GM18499 (cell line): ENCODE measurements around the gene ALG14.
"Not testable (repeated sequence)": the region's sequence is repeated elsewhere in the genome, so short reads cannot be mapped to it uniquely, and the experiment has no call there.

Experiments used
- ATAC-seq: cut with Tn5 transposase; IDR thresholded peaks from one replicate; pipeline ENCODE4 v1.9.1; 2021; ENCODE audit warnings: moderate number of reproducible peaks; ENCODE audit not compliant: insufficient read depth, unreplicated experiment

ALG14 gene

DNA sequence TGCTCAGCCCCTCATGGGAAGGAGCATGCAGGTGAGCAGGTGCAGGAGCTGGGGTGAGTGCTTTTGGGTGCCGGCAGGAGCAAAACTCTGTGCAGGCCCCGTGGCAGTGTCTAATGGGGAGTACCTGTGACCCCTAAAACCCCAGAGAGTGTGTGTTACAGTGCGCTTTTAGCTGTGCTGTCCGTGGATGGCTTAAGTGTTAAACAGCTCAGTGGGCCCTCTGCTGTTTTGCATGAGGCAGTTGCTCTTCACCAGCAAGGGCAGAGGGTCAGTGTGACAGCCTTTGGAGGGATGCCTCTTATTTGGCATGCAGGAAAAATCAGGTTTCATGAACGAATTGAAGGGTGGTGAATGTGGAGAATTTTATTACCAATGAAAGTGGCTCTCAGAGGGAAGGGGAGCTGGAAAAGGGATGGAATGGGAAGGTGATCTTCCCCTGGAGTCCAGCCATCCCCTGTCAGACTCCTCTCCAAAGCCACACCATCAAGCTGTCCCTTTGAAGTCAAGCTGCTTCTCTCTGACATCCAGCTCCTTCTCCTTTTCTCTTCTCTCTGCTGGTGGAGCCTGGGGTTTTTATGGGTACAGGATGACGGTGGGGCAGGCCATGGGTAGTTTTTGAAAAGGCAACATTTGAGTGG, 17.0 kb upstream of the ALG14 start:
- no peak for ATAC-seq

DNA sequence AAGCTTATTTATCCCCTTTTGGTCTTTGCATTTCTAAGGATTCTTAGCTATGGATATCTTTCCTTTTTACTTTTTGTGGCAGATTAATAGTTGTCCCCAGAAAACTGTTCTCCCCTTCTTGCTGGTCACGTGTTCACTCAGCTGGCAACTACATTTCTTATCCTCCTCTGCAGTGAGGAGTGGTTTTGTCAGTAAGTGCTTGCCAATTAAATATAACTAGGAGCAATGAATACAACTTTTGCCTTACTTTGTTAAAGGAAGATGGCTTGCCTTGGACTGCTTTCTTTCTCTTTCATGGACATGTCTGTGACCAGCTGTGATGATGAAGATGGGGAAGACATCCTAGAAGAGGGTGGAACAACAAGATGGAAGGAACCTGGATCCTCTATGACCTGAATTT, 15.6 kb upstream of the ALG14 start:
- ATAC-seq = no peak

- ATAC-seq = peak; percentile 65
Measured at GRCh38 chr1:95086949-95087533, 14.3 kb upstream of the ALG14 start.

GRCh38 chr1:95085376-95085775, 12.6 kb upstream of the ALG14 start:
- no peak for ATAC-seq

GRCh38 chr1:95084317-95085176, 11.8 kb upstream of the ALG14 start:
- ATAC-seq = peak; percentile 50

- no peak for ATAC-seq
Measured at GRCh38 chr1:95080879-95081278, 8.1 kb upstream of the ALG14 start.

- ATAC-seq = no peak
Measured at GRCh38 chr1:95080446-95080845, 7.7 kb upstream of the ALG14 start.

- ATAC-seq = no peak
Measured at GRCh38 chr1:95076034-95076433, 3.3 kb upstream of the ALG14 start.

- no peak for ATAC-seq
Measured at GRCh38 chr1:95073446-95073845, 695 bp upstream of the ALG14 start.

GRCh38 chr1:95072117-95072516, 634 bp downstream of the ALG14 start:
- no peak for ATAC-seq

GRCh38 chr1:95071539-95071938, 1.2 kb downstream of the ALG14 start:
- ATAC-seq = no peak

DNA sequence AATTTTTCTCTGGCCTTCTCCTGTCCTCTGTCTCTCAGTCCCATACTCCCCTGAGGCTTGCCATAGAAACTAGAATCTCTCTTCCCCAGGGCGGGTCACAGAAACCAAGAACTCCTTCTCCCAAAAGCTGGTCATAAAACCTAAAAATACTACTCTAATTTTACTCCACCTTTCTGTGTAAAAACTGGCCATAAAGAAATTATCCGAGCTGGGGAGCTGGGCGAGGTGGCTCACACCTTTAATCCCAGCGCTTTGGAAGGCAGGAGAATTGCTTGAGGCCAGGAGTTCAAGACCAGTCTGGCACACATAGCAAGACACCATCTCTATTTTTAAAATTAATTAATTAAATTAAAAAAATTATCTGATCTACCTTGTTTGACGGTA, 3.0 kb downstream of the ALG14 start:
- no peak for ATAC-seq

DNA sequence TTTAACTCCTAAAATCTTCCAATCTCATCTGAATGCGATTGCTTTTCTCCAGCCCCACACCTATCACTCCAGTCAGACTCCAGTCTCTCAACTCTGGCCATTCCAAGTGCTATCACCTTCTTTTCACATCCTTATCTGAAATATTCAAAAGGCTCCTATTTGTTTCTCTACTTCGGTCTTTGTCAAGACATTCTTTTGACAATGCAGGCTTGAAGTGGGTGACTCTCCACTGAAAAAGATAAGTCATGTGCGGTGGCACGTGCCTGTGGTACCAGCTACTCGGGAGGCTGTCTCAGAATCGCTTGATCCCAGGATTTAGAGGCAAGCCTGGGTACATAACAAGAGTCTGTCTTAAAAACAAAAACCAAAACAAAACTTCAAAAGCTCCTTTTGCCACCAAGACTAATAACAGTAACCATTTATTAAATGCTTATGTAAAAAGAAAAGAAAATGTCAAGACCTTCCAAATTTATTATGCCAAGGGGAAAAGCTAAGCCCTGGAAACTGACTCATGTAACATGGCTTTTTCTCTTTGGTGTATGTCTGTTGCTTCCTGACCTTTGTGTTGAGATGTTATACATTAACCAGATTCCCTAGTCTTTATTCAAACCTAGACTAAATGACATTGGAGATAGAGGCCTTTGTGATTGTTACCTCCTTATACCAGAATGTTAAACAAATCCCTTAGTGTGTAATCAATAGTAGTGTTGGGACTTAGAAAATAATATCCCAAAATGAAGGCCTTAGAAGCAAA, 3.6 kb downstream of the ALG14 start:
- no peak for ATAC-seq

DNA sequence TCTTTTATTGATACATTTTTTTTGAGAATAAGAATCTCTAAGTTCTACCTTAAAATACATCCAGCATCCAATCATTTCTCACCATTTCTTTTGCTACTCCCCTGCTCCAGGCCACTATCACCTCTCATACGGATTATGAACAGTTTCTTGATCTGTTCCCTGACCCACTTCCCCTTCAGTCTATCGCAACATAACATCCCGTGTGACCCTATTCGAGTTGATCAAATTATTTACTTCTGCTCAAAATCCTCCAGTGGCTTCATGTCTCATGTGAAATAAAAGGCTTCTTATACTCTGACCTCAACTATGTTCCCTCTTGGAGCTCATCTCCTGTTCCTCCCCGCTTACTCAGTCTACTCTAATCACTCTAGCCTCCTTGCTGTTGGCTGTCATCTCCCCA, 5.2 kb downstream of the ALG14 start:
- no peak for ATAC-seq

GRCh38 chr1:95067062-95067461, 5.7 kb downstream of the ALG14 start:
- no peak for ATAC-seq

DNA sequence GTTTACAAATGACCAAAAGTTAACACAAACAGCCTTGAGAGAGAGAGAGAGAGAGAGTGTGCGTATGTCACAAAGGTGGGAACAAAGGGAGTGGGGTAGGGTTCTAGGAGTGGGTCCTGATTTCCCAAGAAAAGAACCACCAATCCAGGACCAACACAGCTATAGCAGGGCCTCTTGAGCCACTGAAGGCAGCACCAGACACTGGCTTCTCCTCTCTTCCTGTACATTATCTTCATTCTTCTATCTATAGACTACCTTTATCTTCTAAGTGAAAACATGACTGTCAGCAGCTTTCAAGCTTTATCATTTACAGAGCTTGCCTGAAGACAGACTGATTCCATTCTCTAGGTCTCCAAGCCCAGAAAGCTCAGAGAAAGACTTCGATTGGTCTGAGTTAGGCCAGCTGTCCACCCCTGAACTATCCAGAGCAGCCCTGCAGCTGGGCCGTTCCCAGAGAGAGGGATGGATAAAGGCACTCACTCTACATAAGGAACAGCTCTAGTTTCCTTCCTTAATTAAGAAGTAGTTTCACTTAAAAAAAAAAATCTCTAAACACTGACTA, 11.2 kb downstream of the ALG14 start:
- no peak for ATAC-seq

- ATAC-seq = no peak
Measured at GRCh38 chr1:95058974-95059373, 13.8 kb downstream of the ALG14 start.

- no peak for ATAC-seq
Measured at GRCh38 chr1:95057351-95057750, 15.4 kb downstream of the ALG14 start.

DNA sequence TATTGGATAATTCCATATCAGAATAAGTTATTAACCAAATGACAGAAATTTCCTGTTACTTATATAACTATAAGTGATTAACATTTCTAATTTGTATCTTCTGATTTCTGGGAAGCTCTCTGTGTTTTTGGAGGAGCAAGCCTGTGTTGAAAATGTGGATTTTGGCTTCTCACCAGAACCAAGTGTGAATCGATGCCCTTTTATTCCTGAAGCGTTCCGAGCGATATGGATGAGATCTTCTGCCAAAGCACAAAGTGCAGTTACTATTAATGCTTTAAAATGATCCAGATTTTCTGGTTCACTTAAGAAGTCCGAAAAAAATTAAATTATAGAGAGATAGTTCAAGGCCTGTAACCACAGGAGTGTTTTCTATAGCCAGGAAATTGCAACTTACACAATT, 22.8 kb downstream of the ALG14 start:
- ATAC-seq = no peak

DNA sequence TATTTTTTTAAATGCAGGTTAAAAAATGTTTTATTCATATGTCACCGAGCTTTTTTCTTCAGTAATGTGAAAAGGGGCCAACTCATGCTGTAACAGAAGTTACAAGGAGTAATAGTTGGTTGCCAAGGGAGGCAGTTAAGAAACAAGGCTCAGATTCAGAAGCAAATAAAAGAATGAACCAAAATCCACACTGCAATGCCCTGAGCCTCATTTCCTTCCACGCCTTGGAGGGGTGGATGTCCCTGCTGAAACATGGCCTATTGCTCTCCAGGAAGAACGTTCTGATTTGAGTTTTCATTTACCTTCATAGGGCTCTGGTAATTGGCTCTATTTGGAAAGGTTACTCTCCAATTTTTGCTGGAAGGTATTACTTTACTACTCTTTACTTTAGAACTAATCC, 24.4 kb downstream of the ALG14 start:
- ATAC-seq = no peak

DNA sequence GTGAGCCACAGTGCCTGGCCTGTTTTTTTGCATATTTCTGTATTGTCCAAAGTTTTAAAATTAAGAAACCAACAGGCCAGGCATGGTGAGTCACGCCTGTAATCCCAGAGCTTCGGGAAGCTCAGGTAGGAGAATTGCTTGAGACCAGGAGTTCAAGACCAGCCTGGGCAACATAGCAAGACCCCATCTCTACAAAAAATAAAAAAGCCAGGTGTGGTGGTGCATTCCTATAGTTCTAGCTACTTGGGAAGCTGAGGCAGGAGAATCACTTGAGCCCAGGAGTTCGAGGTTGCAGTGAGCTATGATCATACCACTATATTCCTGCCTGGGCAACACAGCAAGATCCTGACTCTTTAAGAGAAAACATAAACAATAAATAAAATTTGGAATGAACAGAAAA, 25.1 kb downstream of the ALG14 start:
- not testable (repeated sequence) for ATAC-seq
